GM18511 (cell line): ENCODE data around the gene DLG2.
"Not testable (repeated sequence)": the region's sequence is repeated elsewhere in the genome, so short reads cannot be mapped to it uniquely, and the experiment has no call there.

Source experiments
- ATAC-seq: cut with Tn5 transposase; IDR thresholded peaks from one replicate; pipeline ENCODE4 v1.9.1; 2021; ENCODE audit warnings: mild to moderate bottlenecking, moderate library complexity; ENCODE audit not compliant: unreplicated experiment

DLG2 gene

DNA sequence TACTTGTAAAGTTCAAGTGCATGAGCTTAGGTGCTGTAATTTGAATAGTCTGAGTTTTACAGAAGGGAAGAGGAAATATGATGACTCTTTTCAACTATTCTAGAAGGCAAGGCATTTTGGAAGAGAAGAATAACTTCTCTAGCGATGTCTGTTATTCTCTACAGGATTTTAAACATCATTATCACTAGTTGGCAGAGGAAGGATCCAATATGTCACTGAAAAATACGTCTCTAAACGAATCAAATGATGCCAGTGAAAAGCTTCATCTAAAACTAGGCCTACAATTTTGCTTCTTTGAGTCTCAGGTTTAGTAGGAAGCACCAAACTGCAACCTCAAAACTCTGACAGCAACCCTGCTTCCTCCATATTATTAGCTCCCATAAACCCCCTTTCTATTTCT is 581.4 kb downstream of the DLG2 start:
- ATAC-seq: no peak

GRCh38 chr11:85044911-85045310 is 582.2 kb downstream of the DLG2 start:
- no peak for ATAC-seq

DNA sequence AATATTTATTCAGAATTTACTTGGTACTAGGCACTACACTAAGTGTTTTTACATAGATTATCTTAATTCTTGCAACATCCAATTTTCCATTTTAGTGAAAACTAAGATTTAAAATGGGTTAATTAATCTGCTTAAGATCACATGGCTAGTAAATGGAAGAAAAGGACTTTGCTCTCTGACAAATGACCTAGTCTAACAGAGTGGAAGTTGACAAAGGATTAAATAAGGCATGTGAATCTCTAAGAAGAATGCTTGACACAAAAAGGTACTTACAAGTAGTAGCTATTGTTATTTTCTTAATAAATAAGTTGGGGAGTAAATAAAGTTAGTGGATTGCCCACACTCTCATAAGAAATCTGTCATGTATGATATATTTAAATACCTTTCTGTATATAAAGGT is 584.8 kb downstream of the DLG2 start:
- no peak for ATAC-seq

GRCh38 chr11:85040166-85040565 is 587.0 kb downstream of the DLG2 start:
- ATAC-seq: no peak

DNA sequence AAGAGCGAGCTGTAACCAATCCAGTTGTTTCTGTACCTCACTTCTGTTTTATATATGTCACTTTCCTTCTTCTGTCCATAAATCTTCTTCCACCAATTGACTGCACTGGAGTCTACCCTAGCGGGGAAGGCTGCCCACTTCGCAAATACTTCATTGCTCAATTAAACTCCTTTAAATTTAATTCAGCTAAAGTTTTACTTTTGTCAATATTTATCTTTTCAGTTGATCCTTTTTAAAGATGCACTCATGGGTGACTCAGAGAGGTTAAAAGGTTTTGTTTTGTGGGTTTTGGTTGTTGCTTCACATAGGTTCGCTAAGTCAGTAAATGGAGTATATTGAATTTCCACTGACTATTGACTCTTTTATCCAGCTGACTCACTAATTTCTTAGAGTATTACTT is 597.2 kb downstream of the DLG2 start:
- ATAC-seq: no peak

GRCh38 chr11:85028329-85029101 is 598.6 kb downstream of the DLG2 start:
- no peak for ATAC-seq

DNA sequence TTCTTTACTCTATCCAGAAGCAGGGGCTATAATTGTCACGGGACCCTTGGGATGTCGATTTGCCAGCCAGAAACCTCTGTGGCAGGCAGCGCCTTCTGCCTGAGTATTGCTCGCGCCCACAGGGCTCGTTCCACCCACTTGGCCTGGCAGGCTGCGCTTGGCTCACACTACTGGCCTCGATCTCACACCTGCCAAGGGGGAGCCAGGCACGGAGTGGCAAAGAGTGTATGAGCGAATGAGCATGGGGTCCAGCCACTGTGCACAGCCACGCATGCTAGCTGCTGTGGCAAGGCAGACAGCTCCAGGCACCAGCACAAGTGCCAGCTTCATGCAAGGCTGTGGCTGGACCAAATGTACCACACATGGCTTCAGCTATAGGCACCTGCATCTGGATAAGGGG is 599.8 kb downstream of the DLG2 start:
- no peak for ATAC-seq

DNA sequence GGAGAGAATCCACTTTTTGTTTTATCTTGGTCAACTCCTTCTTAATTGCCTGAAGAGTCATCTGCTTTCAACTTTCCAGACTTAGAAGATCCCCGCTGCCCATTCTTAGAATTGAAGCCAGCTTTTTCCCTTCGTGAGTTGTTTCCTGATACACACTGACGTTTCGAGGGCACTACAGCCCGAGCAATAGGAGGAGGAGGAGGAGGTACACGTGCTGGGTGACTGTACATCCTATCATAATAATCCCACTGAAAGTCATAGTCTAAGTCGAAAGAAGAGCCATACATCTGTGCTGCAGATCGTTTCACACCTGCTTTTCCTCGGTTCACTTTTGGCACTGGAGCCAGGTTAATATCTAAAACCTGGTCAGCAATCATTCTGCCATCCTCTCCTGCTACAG is 606.1 kb downstream of the DLG2 start:
- ATAC-seq: no peak

GRCh38 chr11:84993386-84993785 is 633.8 kb downstream of the DLG2 start:
- peak; percentile 54 for ATAC-seq

- ATAC-seq: no peak
Measured at GRCh38 chr11:84990141-84990540, 637.0 kb downstream of the DLG2 start.

DNA sequence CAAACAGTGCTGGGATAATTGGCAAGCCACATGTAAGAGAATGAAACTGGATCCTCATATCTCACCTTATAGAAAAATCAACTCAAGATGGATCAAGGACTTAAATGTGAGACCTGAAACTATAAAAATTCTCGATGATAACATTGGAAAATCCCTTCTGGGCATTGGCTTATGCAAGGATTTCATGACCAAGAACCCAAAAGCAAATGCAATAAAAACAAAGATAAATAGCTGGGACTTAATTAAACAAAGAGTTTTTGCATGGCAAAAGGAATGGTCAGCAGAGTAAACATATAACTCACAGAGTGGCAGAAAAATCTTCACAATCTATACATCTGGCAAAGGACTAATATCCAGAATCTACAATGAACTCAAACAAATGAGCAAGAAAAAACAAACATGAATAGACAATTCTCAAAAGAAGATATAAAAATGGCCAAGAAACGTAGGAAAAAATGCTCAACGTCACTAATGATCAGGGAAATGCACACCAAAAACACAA is 639.4 kb downstream of the DLG2 start:
- ATAC-seq: not testable (repeated sequence)

GRCh38 chr11:84981301-84981700 is 645.8 kb downstream of the DLG2 start:
- ATAC-seq: no peak

- ATAC-seq: no peak
Measured at GRCh38 chr11:84969103-84969502, 658.0 kb downstream of the DLG2 start.

DNA sequence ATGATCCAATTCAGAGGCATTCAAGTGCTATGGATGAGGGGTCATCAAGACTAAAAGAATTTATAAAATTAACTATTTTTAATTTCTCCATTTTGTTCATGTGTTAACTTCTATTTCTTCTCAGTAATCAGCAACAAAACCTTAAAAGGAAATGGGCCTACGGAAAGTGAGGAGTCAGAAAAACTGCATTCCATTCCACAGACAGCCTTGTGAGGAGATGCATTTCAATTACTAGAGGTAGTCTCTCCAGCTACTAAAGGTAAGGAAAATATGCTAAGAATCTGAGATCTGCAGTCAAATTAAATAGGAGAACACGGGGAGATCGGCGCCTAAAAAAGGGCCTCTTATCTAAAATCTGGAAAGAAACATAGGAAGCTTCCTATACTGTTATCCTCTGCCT is 661.7 kb downstream of the DLG2 start:
- ATAC-seq: no peak

GRCh38 chr11:84963240-84963639 is 663.9 kb downstream of the DLG2 start:
- ATAC-seq: no peak

GRCh38 chr11:84962018-84962417 is 665.1 kb downstream of the DLG2 start:
- ATAC-seq: no peak

- no peak for ATAC-seq
Measured at GRCh38 chr11:84958295-84958694, 668.8 kb downstream of the DLG2 start.

GRCh38 chr11:84950569-84951270 is 676.4 kb downstream of the DLG2 start:
- no peak for ATAC-seq

GRCh38 chr11:84947970-84948580 is 679.1 kb downstream of the DLG2 start:
- ATAC-seq: no peak

- no peak for ATAC-seq
Measured at GRCh38 chr11:84947070-84947469, 680.1 kb downstream of the DLG2 start.

- ATAC-seq: peak; percentile 60
Measured at GRCh38 chr11:84930863-84931262, 696.3 kb downstream of the DLG2 start.

GRCh38 chr11:84929738-84930137 is 697.4 kb downstream of the DLG2 start:
- no peak for ATAC-seq
